SK-N-MC (cell line): ENCODE data around the gene PTGES2.

Experiments used
- EZH2 ChIP-seq: fragments of 200-600 bp; sonication (generic); IDR thresholded peaks from one replicate; pipeline ENCODE4 v1.6.1; 2017; ENCODE audit warnings: antibody characterized with exemption
- FOXP2 ChIP-seq: optimal IDR thresholded peaks from 2 replicates; pipeline ENCODE3; 2011; ENCODE audit warnings: mild to moderate bottlenecking, moderate library complexity; ENCODE audit not compliant: insufficient read depth; ENCODE audit errors: extremely low read length, control extremely low read depth
- POLR2AphosphoS5 ChIP-seq: IDR thresholded peaks from 2 replicates; pipeline ENCODE4 v1.6.1; 2012; ENCODE audit warnings: mild to moderate bottlenecking, low read depth, low read length, borderline replicate concordance

GRCh38 chr9:128080206-128080605 is 47.3 kb downstream of the PTGES2 start:
- TF ChIP-seq POLR2AphosphoS5 (no peak), EZH2 (no peak), FOXP2 (no peak)
